Measurements from ENCODE around the gene TRPM4.

DNA sequence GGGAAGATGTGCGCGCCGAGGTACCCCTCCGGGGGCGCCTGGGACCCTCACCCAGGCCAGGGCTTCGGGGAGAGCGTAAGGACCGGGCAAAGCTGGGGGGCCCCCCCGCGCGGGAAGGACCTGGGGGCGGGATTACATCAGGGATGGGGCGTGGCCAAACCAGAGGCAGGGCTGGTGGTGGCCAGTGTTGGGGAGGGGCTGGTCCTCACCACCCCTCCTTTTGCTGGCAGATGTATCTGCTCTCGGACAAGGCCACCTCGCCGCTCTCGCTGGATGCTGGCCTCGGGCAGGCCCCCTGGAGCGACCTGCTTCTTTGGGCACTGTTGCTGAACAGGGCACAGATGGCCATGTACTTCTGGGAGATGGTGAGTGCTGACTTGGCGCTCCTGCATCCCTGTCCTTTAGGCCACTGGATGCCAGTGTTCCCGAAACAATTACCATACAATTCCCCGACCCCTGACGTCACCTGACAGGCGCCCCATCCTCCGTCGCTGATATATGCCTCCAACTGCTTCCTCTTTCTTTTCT is 25.3 kb downstream of the TRPM4 start:
- TF ChIP-seq TAF1 (IDR thresholded peaks at IDR 0.05; ENCODE audit: low read depth, low read length), result no peak
- no peak for TF ChIP-seq POLR2AphosphoS5 (IDR thresholded peaks at IDR 0.05; ENCODE audit: low read depth, low read length)
- no peak for TF ChIP-seq POLR2A (IDR thresholded peaks at IDR 0.05; ENCODE audit: low read depth, low read length)
- no peak for TF ChIP-seq SPI1 (IDR thresholded peaks at IDR 0.05; ENCODE audit: low read depth, low read length)
- no peak for TF ChIP-seq POU2F2 (IDR thresholded peaks at IDR 0.05; ENCODE audit: low read depth, low read length)

All from GM12891 (cell line).